HG02840 (cell line): ENCODE results near the gene TXNDC11.
"Not testable (repeated sequence)": the region's sequence is repeated elsewhere in the genome, so short reads cannot be mapped to it uniquely, and the experiment has no call there.

ENCODE experiments used
- ATAC-seq: cut with Tn5 transposase; IDR thresholded peaks from one replicate; pipeline ENCODE4 v1.9.1; 2021; ENCODE audit warnings: mild to moderate bottlenecking, moderate library complexity, moderate number of reproducible peaks; ENCODE audit not compliant: unreplicated experiment, low FRiP score

Gene TXNDC11, protein sequence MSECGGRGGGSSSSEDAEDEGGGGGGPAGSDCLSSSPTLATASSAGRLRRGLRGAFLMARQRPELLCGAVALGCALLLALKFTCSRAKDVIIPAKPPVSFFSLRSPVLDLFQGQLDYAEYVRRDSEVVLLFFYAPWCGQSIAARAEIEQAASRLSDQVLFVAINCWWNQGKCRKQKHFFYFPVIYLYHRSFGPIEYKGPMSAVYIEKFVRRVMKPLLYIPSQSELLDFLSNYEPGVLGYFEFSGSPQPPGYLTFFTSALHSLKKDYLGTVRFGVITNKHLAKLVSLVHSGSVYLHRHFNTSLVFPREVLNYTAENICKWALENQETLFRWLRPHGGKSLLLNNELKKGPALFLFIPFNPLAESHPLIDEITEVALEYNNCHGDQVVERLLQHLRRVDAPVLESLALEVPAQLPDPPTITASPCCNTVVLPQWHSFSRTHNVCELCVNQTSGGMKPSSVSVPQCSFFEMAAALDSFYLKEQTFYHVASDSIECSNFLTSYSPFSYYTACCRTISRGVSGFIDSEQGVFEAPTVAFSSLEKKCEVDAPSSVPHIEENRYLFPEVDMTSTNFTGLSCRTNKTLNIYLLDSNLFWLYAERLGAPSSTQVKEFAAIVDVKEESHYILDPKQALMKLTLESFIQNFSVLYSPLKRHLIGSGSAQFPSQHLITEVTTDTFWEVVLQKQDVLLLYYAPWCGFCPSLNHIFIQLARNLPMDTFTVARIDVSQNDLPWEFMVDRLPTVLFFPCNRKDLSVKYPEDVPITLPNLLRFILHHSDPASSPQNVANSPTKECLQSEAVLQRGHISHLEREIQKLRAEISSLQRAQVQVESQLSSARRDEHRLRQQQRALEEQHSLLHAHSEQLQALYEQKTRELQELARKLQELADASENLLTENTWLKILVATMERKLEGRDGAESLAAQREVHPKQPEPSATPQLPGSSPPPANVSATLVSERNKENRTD

DNA sequence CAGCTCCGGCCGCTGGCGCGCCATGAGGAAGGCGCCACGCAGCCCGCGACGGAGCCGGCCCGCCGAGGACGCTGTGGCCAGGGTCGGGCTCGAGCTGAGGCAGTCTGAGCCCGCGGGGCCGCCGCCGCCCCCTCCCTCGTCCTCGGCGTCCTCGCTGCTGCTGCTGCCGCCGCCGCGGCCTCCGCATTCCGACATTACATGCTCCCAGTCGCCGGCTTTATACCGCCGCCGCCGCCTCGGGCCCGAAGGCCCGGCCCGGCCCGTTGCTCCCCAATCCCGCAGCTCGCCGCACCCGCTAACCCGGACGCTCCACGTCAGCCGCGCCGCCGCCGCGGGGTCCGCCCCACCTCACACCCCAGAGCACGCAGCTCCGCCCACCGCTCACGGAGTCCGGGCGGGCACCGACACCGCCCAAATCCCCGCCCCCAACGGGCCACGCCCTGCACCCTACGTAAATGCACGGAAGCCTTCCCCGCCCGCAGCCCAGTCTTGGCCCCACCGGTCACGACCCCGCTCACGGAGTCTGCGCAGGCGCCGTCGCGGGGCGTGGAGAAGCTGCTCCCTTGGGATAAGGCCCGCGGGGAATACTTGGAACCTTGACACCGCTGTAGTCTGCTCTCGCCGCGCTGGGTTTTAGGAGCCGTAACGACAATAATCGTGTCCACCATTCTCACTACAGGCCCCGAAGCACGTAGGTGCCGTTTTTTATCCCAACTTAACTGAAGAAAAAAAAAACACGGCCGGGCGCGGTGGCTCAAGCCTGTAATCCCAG lies at the start of gene TXNDC11:
TXNDC11 (minus strand) TSS at position 322 of the 772 bp plus-strand sequence; CDS start at position 195, 127 bp downstream.
- peak; percentile 81 for ATAC-seq

GRCh38 chr16:11791144-11791828 lies 48.6 kb upstream of the TXNDC11 start:
- no peak for ATAC-seq

DNA sequence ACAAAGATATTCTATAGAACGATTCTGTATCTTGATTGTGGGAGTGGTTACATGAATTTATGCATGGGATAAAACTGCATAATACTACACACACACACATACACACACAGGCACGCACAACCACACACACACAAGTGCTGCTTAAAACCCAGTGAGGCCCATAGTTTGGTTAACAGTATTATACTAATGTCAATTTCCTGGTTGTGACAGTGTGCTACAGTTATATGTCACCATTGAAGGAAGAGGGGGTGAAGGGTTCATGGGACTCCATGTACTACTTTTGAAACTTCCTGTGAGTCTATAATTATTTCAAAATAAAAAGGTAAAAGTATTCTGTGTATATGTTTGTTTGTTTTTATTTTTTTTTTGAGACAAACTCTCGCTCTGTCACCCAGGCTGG lies 46.3 kb upstream of the TXNDC11 start:
- ATAC-seq = no peak

DNA sequence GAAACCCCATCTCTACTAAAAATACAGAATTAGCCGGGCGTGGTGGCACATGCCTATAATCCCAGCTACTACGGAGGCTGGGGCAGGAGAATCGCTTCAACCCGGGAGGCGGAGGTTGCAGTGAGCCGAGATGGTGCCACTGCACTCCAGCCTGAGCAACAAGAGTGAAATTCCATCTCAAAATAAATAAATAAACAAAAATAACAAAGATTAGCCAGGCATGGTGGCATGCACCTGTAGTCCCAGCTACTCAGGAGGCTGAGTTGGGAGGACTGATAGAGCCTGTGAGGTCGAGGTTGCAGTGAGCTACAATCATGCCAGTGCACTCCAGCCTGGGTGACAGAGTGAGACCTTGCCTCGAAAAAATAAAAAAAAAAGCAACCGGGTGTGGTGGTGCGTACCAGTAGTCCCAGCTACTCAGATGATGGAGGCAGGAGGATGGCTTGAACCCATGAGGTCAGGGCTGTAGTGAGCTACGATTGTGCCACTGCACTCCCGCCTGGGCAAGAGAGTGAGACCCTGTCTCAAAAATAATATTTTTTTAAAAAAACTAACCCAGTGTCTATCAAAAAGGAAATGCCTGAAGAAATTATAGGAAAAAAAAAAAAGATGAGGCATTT lies 42.4 kb upstream of the TXNDC11 start:
- ATAC-seq = not testable (repeated sequence)

- not testable (repeated sequence) for ATAC-seq
Measured at GRCh38 chr16:11784381-11784780, 41.7 kb upstream of the TXNDC11 start.

DNA sequence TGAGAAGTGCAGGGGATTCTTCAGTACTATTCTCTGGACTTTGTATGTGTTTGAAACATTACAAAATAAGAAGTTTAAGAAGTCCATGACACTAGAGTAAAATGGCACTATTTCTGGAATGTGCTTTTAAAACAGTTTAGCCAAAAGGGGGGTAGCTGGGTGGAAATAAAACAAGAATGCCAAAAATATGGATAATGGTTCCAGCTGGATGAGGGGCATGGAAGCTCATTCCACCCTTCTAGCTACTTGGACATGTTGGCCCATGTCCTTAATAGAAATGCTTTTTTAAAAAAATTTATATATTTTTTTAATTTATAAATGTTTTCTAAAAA lies 41.3 kb upstream of the TXNDC11 start:
- no peak for ATAC-seq

- peak; percentile 48 for ATAC-seq
Measured at GRCh38 chr16:11783319-11784037, 40.8 kb upstream of the TXNDC11 start.

DNA sequence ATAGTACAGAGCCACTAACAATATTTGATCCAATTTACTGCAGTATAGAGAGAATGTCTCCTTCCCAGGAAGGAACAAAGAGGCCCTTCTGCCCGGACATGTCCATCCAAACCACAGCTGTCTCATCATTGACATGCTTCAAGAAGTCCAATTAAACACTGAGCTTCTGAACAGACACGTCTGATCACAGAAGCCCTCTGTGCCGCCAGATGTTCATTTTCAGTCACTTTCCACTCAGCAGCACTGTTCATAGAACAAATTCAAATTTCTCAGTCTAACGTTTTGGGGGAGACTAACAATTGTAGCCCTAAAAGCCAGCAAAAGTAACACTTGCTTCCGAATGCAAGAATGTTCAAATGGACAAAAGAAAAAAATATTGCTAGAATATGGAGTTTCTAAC lies 39.1 kb upstream of the TXNDC11 start:
- ATAC-seq = no peak

- no peak for ATAC-seq
Measured at GRCh38 chr16:11780991-11781680, 38.5 kb upstream of the TXNDC11 start.

DNA sequence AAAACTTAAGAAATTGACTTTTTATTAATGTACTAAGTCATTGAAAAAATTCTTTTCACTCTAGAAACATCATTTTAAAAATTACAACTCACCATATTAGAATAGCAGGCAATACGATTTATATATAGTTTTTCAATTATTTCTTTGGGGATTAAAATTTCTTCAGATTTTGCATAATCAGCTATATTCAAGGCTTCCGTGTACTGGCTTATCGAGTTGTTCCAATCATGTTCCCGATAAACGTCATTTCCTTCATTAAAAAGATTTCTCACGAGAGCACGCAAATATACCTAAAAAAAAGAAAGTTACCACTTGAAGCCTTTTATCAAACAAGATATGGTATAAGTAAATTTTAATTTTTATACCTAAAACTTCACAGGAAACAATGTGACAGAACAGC lies 36.4 kb upstream of the TXNDC11 start:
- no peak for ATAC-seq

- no peak for ATAC-seq
Measured at GRCh38 chr16:11774065-11774626, 31.5 kb upstream of the TXNDC11 start.

- ATAC-seq = no peak
Measured at GRCh38 chr16:11768849-11769248, 26.2 kb upstream of the TXNDC11 start.

- ATAC-seq = no peak
Measured at GRCh38 chr16:11762431-11762830, 19.8 kb upstream of the TXNDC11 start.

GRCh38 chr16:11759997-11760396 lies 17.3 kb upstream of the TXNDC11 start:
- no peak for ATAC-seq

GRCh38 chr16:11759163-11759834 lies 16.6 kb upstream of the TXNDC11 start:
- ATAC-seq = no peak

- no peak for ATAC-seq
Measured at GRCh38 chr16:11757671-11758545, 15.3 kb upstream of the TXNDC11 start.

- no peak for ATAC-seq
Measured at GRCh38 chr16:11756248-11756647, 13.6 kb upstream of the TXNDC11 start.
